ENCODE data around the gene IFFO2. TPM values are rescaled to one million over a fixed set of nuclear protein-coding genes. Genes with fewer than 3 reads are reported as not detected.

Gene IFFO2
- total and polyA plus RNA-seq, 2 of the 13 experiments (the other 11 are each of a cell fraction or from before 2014, with no cell fraction given), result 7.3 to 16.7 TPM

DNA sequence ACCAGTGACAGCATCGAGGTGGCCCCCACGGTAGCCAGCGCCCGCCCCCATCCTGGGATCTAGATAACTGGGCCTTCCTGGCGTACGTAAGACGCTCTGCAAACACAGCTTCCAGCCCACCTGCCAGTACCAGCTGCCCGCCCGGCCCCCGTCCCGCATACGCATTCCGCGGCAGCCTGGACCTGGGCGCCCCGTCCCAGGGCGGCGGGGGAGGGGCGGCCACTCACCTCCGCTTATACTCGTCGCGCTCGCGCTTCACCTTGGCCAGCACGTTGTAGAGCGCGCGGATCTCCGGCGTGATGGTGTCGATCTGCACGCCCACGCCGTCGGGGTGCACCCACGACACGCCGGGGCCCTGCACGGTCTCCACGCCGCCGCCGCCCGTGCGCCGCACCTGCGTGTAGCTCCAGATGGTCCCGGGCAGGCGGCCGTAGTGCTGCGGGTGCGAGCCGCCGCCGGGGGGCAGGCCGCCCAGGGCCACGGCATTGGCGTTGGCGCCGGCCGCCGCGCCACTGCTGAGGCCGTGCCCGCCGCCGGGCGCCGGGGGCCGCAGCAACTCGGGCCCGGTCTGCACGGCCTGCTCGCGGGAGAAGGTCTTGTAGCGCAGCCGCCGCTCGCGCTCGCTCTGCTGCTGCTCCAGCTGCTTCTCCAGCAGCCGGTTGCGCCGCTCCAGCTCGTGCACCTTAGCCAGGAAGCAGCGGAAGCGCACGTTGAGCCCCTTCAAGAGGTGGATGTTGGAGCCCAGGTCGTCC is 859 bp downstream of the IFFO2 start (continued):
- TF ChIP-seq, protein P1, sequence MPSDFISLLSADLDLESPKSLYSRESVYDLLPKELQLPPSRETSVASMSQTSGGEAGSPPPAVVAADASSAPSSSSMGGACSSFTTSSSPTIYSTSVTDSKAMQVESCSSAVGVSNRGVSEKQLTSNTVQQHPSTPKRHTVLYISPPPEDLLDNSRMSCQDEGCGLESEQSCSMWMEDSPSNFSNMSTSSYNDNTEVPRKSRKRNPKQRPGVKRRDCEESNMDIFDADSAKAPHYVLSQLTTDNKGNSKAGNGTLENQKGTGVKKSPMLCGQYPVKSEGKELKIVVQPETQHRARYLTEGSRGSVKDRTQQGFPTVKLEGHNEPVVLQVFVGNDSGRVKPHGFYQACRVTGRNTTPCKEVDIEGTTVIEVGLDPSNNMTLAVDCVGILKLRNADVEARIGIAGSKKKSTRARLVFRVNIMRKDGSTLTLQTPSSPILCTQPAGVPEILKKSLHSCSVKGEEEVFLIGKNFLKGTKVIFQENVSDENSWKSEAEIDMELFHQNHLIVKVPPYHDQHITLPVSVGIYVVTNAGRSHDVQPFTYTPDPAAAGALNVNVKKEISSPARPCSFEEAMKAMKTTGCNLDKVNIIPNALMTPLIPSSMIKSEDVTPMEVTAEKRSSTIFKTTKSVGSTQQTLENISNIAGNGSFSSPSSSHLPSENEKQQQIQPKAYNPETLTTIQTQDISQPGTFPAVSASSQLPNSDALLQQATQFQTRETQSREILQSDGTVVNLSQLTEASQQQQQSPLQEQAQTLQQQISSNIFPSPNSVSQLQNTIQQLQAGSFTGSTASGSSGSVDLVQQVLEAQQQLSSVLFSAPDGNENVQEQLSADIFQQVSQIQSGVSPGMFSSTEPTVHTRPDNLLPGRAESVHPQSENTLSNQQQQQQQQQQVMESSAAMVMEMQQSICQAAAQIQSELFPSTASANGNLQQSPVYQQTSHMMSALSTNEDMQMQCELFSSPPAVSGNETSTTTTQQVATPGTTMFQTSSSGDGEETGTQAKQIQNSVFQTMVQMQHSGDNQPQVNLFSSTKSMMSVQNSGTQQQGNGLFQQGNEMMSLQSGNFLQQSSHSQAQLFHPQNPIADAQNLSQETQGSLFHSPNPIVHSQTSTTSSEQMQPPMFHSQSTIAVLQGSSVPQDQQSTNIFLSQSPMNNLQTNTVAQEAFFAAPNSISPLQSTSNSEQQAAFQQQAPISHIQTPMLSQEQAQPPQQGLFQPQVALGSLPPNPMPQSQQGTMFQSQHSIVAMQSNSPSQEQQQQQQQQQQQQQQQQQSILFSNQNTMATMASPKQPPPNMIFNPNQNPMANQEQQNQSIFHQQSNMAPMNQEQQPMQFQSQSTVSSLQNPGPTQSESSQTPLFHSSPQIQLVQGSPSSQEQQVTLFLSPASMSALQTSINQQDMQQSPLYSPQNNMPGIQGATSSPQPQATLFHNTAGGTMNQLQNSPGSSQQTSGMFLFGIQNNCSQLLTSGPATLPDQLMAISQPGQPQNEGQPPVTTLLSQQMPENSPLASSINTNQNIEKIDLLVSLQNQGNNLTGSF (CRISPR knock-in tag; IDR thresholded peaks at IDR 0.05), result no peak
- TF ChIP-seq ZFP62 (CRISPR knock-in tag; IDR thresholded peaks at IDR 0.05), result no peak
- TF ChIP-seq ZNF788 (CRISPR knock-in tag; IDR thresholded peaks at IDR 0.05; ENCODE audit: borderline replicate concordance), result 0 out of 2 replicates have a peak, but pooled peaks have one; percentile 13
- no peak for TF ChIP-seq ERF (CRISPR knock-in tag; IDR thresholded peaks at IDR 0.05)
- no peak for TF ChIP-seq TP53 (CRISPR knock-in tag; conservative IDR thresholded peaks at IDR 0.05)
- TF ChIP-seq ZFP41 (CRISPR knock-in tag; IDR thresholded peaks at IDR 0.05; ENCODE audit: borderline replicate concordance), result no peak
- TF ChIP-seq ZNF577 (CRISPR knock-in tag; IDR thresholded peaks at IDR 0.05; ENCODE audit: borderline replicate concordance, low read depth), result no peak
- TF ChIP-seq RARG (CRISPR knock-in tag; IDR thresholded peaks at IDR 0.05; ENCODE audit: low read depth), result no peak
- no peak for TF ChIP-seq DZIP1 (CRISPR knock-in tag; IDR thresholded peaks at IDR 0.05)
- no peak for TF ChIP-seq TCF12 (IDR thresholded peaks at IDR 0.05)
- TF ChIP-seq TCF12 (CRISPR knock-in tag; IDR thresholded peaks at IDR 0.05), result no peak
- no peak for TF ChIP-seq ZNF552 (CRISPR knock-in tag; IDR thresholded peaks at IDR 0.05; ENCODE audit: borderline replicate concordance)
- TF ChIP-seq PHF20 (CRISPR knock-in tag; IDR thresholded peaks at IDR 0.05), result no peak
- no peak for TF ChIP-seq SRF (IDR thresholded peaks at IDR 0.05; ENCODE audit: low read depth, low read length)
- no peak for TF ChIP-seq ZNF383 (CRISPR knock-in tag; IDR thresholded peaks at IDR 0.05; ENCODE audit: borderline replicate concordance)
- TF ChIP-seq GPN1 (CRISPR knock-in tag; IDR thresholded peaks at IDR 0.05; ENCODE audit: borderline replicate concordance), result no peak
- TF ChIP-seq GFI1 (CRISPR knock-in tag; IDR thresholded peaks at IDR 0.05; ENCODE audit: borderline replicate concordance), result no peak
- TF ChIP-seq POGZ (CRISPR knock-in tag; IDR thresholded peaks at IDR 0.05), result peak; percentile 42; the same call in 1 of the 2 replicates
- TF ChIP-seq SRSF1 (optimal IDR thresholded peaks at IDR 0.05; ENCODE audit: low read depth, low read length), result no peak
- TF ChIP-seq BRF2 (CRISPR knock-in tag; IDR thresholded peaks at IDR 0.05), result no peak
- no peak for TF ChIP-seq PAF1 (CRISPR knock-in tag; IDR thresholded peaks at IDR 0.05)
- TF ChIP-seq DNMT1 (CRISPR knock-in tag; IDR thresholded peaks at IDR 0.05), result no peak
